Measurements from ENCODE around the gene PNMA8C. TPM values are rescaled to one million over a fixed set of nuclear protein-coding genes. Genes with fewer than 3 reads are reported as not detected.
"Not testable (repeated sequence)": the region's sequence is repeated elsewhere in the genome, so short reads cannot be mapped to it uniquely, and the experiment has no call there.

Gene PNMA8C
- total RNA-seq, 1 experiment from 2014 or later = not detected

GRCh38 chr19:46411925-46412649, 16.6 kb downstream of the PNMA8C start:
- DNase-seq (ENCODE audit: low spot score) = no peak

GRCh38 chr19:46411088-46411924, 17.4 kb downstream of the PNMA8C start:
- DNase-seq (ENCODE audit: low spot score) = no peak

GRCh38 chr19:46410205-46411087, 18.3 kb downstream of the PNMA8C start:
- DNase-seq (ENCODE audit: low spot score) = no peak

GRCh38 chr19:46409191-46409590, 19.5 kb downstream of the PNMA8C start:
- DNase-seq (ENCODE audit: low spot score) = no peak

GRCh38 chr19:46408664-46409039, 20.1 kb downstream of the PNMA8C start:
- no peak for DNase-seq (ENCODE audit: low spot score)

- no peak for DNase-seq (ENCODE audit: low spot score)
Measured at GRCh38 chr19:46407856-46408663, 20.7 kb downstream of the PNMA8C start.

GRCh38 chr19:46406976-46407375, 21.8 kb downstream of the PNMA8C start:
- no peak for DNase-seq (ENCODE audit: low spot score)

GRCh38 chr19:46404753-46405468, 23.8 kb downstream of the PNMA8C start:
- no peak for DNase-seq (ENCODE audit: low spot score)

GRCh38 chr19:46404055-46404752, 24.5 kb downstream of the PNMA8C start:
- no peak for DNase-seq (ENCODE audit: low spot score)

- no peak for DNase-seq (ENCODE audit: low spot score)
Measured at GRCh38 chr19:46402725-46403124, 26.0 kb downstream of the PNMA8C start.

- DNase-seq (ENCODE audit: low spot score) = not testable (repeated sequence)
Measured at GRCh38 chr19:46397801-46398479, 30.8 kb downstream of the PNMA8C start.

GRCh38 chr19:46394402-46394797, 34.3 kb downstream of the PNMA8C start:
- no peak for DNase-seq (ENCODE audit: low spot score)

GRCh38 chr19:46393456-46394401, 35.0 kb downstream of the PNMA8C start:
- no peak for DNase-seq (ENCODE audit: low spot score)

- DNase-seq (ENCODE audit: low spot score) = no peak
Measured at GRCh38 chr19:46392837-46393236, 35.9 kb downstream of the PNMA8C start.

GRCh38 chr19:46392252-46392801, 36.4 kb downstream of the PNMA8C start:
- no peak for DNase-seq (ENCODE audit: low spot score)

- no peak for DNase-seq (ENCODE audit: low spot score)
Measured at GRCh38 chr19:46391296-46392251, 37.2 kb downstream of the PNMA8C start.

- no peak for DNase-seq (ENCODE audit: low spot score)
Measured at GRCh38 chr19:46390866-46391265, 37.9 kb downstream of the PNMA8C start.

Measured in A172 (cell line).